Measurements from ENCODE around the gene MMP1. TPM values are rescaled to one million over a fixed set of nuclear protein-coding genes. Genes with fewer than 3 reads are reported as not detected.

Gene MMP1
- total and polyA plus RNA-seq, 2 of the 4 experiments (the other 2 are of a cell fraction): 166 to 245 TPM

- intact Hi-C loops (cut with micrococcal nuclease): no loop called here
- CTCF ChIA-PET: interaction anchor here (1.2 kb wide), 1 partner anchor 9 kb away, joined by 4 read pairs; the partner anchor contains the start of gene MMP10
Measured at GRCh38 chr11:102771351-102771750, 26.6 kb downstream of the MMP1 start.

More at GRCh38 chr11:102771351-102771750, 26.6 kb downstream of the MMP1 start:
- Histone ChIP-seq H3K9me3 (ENCODE audit: control insufficient read depth, insufficient read depth, low read length) (no peaks in the 10 kb centered on the region), H3K23ac (ENCODE audit: low read depth, low read length) (no peak overlapping the region), H3K36me3 (ENCODE audit: control insufficient read depth, insufficient read depth, low read length) (no peaks in the 10 kb centered on the region), H3K56ac (ENCODE audit: extremely low read depth, insufficient read depth, low read length) (no peak overlapping the region), H2BK20ac (ENCODE audit: low read depth, low read length) (no peak overlapping the region), H4K5ac (ENCODE audit: low read depth, low read length) (no peak overlapping the region), H2AK9ac (replicated peaks; ENCODE audit: low read depth, low read length, poor library complexity) (no peak overlapping the region), H3K27ac (ENCODE audit: insufficient read depth, low read length) (no peak overlapping the region), H3K4ac (ENCODE audit: low read depth, low read length) (no peak overlapping the region), H3K9me1 (ENCODE audit: insufficient read depth, low read length) (peaks cover 2% of the 10 kb centered on the region; the same call in 1 of the 2 replicates), H3K4me2 (ENCODE audit: low read depth, low read length) (no peak overlapping the region), H3K14ac (replicated peaks; ENCODE audit: low read depth, low read length) (no peak overlapping the region), H3K27me3 (ENCODE audit: control insufficient read depth, insufficient read depth, low read length) (no peaks in the 10 kb centered on the region; the same call in 1 of the 2 replicates), H2AK5ac (ENCODE audit: low read depth, low read length) (no peak overlapping the region), H4K91ac (ENCODE audit: insufficient read depth, low read depth, low read length) (no peak overlapping the region), H3K4me1 (ENCODE audit: control insufficient read depth, insufficient read depth, low read length) (no peaks in the 10 kb centered on the region), H2BK15ac (ENCODE audit: low read depth, low read length) (no peak overlapping the region), H3K4me3 (ENCODE audit: insufficient read depth, low read depth, low read length) (no peak overlapping the region), H2BK5ac (ENCODE audit: low read depth, low read length, poor library complexity, severe bottlenecking) (no peak overlapping the region), H2AFZ (replicated peaks; ENCODE audit: low read length, poor library complexity) (no peak overlapping the region), H4K20me1 (ENCODE audit: insufficient read depth, low read length) (no peaks in the 10 kb centered on the region), H4K8ac (ENCODE audit: low read depth in 2 of 2, low read length in 2 of 2) (no peak overlapping the region), H3K79me1 (ENCODE audit: low read depth in 1 of 2, low read length in 2 of 2) (no peaks in the 10 kb centered on the region), H2BK120ac (ENCODE audit: low read depth, low read length) (no peak overlapping the region), H3K9ac (ENCODE audit: low read depth, low read length) (no peak overlapping the region), H3K18ac (ENCODE audit: low read depth, low read length) (no peak overlapping the region)
- no TSS peak for BruUV-seq (replicated peaks)
- peak; percentile 51; the same call in 1 of the 2 replicates for ATAC-seq (ENCODE audit: low read depth)
- in situ Hi-C loops (cut with MboI; ENCODE audit: low sequenced_read_pairs) (no loop called here), dilution Hi-C loops (cut with HindIII; ENCODE audit: low sequenced_read_pairs, unreplicated experiment) (no loop called here)
- WGBS, 2 experiments (ENCODE audit: extremely low coverage in 2 of 2, insufficient read length in 1 of 2): no CpG with 5 or more reads among the region's 1 CpG
- POLR2A ChIA-PET (ENCODE audit: unreplicated experiment): no interaction called here
- TF ChIP-seq POLR2A (IDR thresholded peaks at IDR 0.05; ENCODE audit: low read depth, low read length): no peak
- TF ChIP-seq MAZ (IDR thresholded peaks at IDR 0.05; ENCODE audit: borderline replicate concordance, low read depth, low read length): no peak
- TF ChIP-seq RCOR1 (IDR thresholded peaks at IDR 0.05; ENCODE audit: insufficient replicate concordance, low read length): no peak
- TF ChIP-seq CEBPB (IDR thresholded peaks at IDR 0.05; ENCODE audit: low read depth, low read length): no peak
- no peak for TF ChIP-seq CTCF (conservative IDR thresholded peaks at IDR 0.05; ENCODE audit: low read depth, low read length)
- TF ChIP-seq BHLHE40 (IDR thresholded peaks at IDR 0.05; ENCODE audit: low read depth, low read length): no peak
- peak; percentile 22 for DNase-seq

Measured in IMR-90 (cell line).